CD4-positive, CD25-positive, alpha-beta regulatory T cell (primary cell): Measurements from ENCODE around the gene CCDC3. TPM values are rescaled to one million over a fixed set of nuclear protein-coding genes. Genes with fewer than 3 reads are reported as not detected.

Experiments
- ATAC-seq, 2 donors: fragments of 150-1000 bp; cut with Tn5 transposase; one replicate each; pipeline ENCODE4 v1.10.0; 2021; ENCODE audit warnings: low read depth in 2 of 2, moderate number of reproducible peaks in 2 of 2, moderate library complexity in 1 of 2
- DNase-seq, 3 donors: peaks; one replicate each; pipeline versions ENCODE4 v3.0.0 to v3.0.0-alpha.2; 2012 to 2022; ENCODE audit warnings: mixed read lengths in 1 of 3
- H3K27ac ChIP-seq: one replicate; pipeline ENCODE4 v1.7.0; 2013; ENCODE audit warnings: mild to moderate bottlenecking, low read length; ENCODE audit not compliant: insufficient read depth, poor library complexity, severe bottlenecking
- H3K27me3 ChIP-seq: one replicate; pipeline ENCODE4 v1.7.0; 2013; ENCODE audit warnings: low read length; ENCODE audit not compliant: control insufficient read depth, insufficient read depth
- H3K36me3 ChIP-seq: one replicate; pipeline ENCODE4 v1.7.0; 2013; ENCODE audit warnings: mild to moderate bottlenecking, low read length, moderate library complexity; ENCODE audit not compliant: control insufficient read depth, insufficient read depth
- H3K4me1 ChIP-seq: 2 replicates; pipeline ENCODE4 v1.7.0; 2013; ENCODE audit warnings: mild to moderate bottlenecking, low read length; ENCODE audit not compliant: insufficient read depth, control insufficient read depth, poor library complexity, severe bottlenecking
- H3K4me3 ChIP-seq: one replicate; pipeline ENCODE4 v1.7.0; 2013; ENCODE audit warnings: low read depth, mild to moderate bottlenecking, low read length, moderate library complexity
- H3K9me3 ChIP-seq, 2 experiments: 1 replicate in 1 of 2; 2 replicates in 1 of 2; pipeline ENCODE4 v1.7.0; 2013; ENCODE audit warnings: low read length in 2 of 2, mild to moderate bottlenecking in 1 of 2, moderate library complexity in 1 of 2; ENCODE audit not compliant: control insufficient read depth in 2 of 2
- H3K27ac Mint-ChIP-seq, 3 donors: one replicate each; pipeline ENCODE4 v1.8.0; 2020 to 2022; ENCODE audit warnings: mild to moderate bottlenecking in 3 of 3, mixed read lengths in 3 of 3, moderate library complexity in 2 of 3
- H3K27me3 Mint-ChIP-seq: one replicate; pipeline ENCODE4 v1.8.0; 2022; ENCODE audit warnings: mild to moderate bottlenecking, mixed read lengths
- H3K36me3 Mint-ChIP-seq: one replicate; pipeline ENCODE4 v1.8.0; 2020; ENCODE audit warnings: mixed read lengths
- H3K4me1 Mint-ChIP-seq, 4 donors: one replicate each; pipeline ENCODE4 v1.8.0; 2020 to 2022; ENCODE audit warnings: mixed read lengths in 4 of 4, mild to moderate bottlenecking in 1 of 4
- H3K4me3 Mint-ChIP-seq, 4 donors: one replicate each; pipeline ENCODE4 v1.8.0; 2020 to 2022; ENCODE audit warnings: mild to moderate bottlenecking in 4 of 4, mixed read lengths in 4 of 4, moderate library complexity in 3 of 4
- H3K9me3 Mint-ChIP-seq, 7 donors: one replicate each; pipeline ENCODE4 v1.8.0; 2020 to 2022; ENCODE audit warnings: mixed read lengths in 7 of 7, mild to moderate bottlenecking in 3 of 7, moderate library complexity in 2 of 7
- polyA plus RNA-seq, 4 donors: library from polyadenylated mRNA; unstranded; fragments of 300-500 nt; fragmentation: Illumina TruSeq; gene quantifications; one replicate each; pipeline ENCODE4 v1.2.3, GENCODE V29; 2021
- total RNA-seq: library from RNA; stranded (reverse); gene quantifications from one replicate; pipeline ENCODE4 v1.2.3, GENCODE V29; 2022

CCDC3 gene
- total and polyA plus RNA-seq, 5 donors from 2014 or later, result 0.15 TPM; not detected in 4

DNA sequence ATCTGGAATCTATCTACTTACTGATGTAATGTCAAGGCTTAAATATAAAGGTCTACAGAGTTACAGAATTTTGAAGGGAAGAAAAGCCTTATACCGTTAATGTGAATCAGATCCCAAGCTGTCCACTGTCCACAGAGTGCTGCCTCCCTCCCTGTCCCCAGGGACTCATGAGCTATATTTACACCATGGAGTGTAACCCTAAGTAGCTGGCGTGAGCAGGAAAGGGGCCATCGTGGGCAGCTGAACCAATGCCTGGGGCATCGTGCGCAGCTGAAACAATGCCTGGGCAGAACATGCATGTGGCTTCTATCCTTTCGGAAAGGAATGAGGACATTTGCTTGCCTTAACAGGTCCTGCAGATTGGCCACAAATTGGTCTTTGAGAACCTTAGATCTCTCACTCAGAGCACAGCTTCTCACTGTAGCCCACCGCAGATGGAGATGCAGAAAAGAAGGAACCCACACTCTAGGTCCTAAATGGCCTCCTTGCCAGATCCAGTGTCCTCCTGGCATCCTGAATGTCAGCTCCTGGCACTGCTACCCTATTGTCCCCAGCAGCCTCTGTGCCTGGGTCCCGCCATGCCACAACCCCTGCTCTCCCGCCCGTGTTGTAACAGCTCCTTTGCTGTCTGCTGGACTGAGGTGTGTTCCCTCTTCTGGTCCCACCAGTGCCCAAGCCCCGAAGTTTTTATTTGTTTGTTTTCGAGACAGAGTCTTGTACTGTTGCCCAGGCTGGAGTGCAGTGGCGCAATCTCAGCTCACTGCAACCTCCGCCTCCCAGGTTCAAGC, 30.3 kb downstream of the CCDC3 start:
- H3K36me3 Mint-ChIP-seq, result no peaks in the 10 kb centered on the region
- Histone ChIP-seq H3K4me3 (no peak overlapping the region), H3K27me3 (no peaks in the 10 kb centered on the region), H3K36me3 (no peaks in the 10 kb centered on the region), H3K27ac (no peak overlapping the region), H3K9me3 (peaks cover 10 to 19% of the 10 kb centered on the region in 2 experiments), H3K4me1 (no peaks in the 10 kb centered on the region)
- H3K4me1 Mint-ChIP-seq, result no peaks in the 10 kb centered on the region
- no peak for DNase-seq
- no peak overlapping the region for H3K27ac Mint-ChIP-seq
- H3K27me3 Mint-ChIP-seq, result peaks cover 4% of the 10 kb centered on the region
- H3K4me3 Mint-ChIP-seq, result no peak overlapping the region
- ATAC-seq, result no peak
- peaks cover 0 to 22% (median 3%) of the 10 kb centered on the region in 7 donors for H3K9me3 Mint-ChIP-seq

DNA sequence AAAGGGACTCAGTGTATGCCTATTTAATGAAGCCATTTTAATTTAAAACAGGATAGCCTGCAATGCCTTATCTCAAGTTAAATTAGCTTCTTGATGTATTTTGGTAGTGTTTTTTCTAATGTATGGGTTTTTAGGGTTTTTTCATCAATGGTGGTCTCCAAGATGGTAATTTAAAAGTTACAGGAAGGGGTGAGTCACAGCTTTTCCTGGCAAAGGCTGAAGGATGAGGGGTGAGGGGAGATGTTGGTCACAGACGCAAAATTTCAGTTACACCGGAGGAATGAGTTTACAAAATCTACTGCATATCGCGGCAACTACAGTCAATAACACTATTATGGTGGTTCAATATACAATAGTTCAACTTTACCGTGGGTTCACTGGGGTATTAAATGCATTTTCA, 31.6 kb downstream of the CCDC3 start:
- DNase-seq (no peak), ATAC-seq (no peak)
- no peak overlapping the region for H3K4me3 Mint-ChIP-seq

DNA sequence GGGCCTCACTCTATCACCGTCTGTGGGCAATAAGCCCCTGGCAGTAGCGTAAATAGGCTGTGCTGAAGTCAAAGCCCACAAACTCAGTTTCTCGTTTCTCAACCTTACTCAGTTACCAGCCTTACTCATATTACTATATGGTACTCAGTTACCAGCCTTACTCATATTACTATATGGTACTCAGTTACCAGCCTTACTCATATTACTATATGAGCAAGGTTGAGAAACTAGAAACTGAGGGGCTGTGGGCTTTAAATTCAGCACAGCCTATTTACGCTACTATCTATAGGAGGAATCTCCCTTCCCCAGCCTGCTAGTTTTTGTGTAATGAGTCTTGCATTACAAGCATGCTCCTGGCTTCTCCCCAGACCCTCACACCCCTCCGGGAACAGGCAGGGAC, 35.4 kb downstream of the CCDC3 start:
- DNase-seq, result no peak
- no peak for ATAC-seq
- Mint-ChIP-seq H3K27ac (no peak overlapping the region), H3K9me3 (peaks cover 0 to 22% (median 3%) of the 10 kb centered on the region in 7 donors), H3K27me3 (peaks cover 17% of the 10 kb centered on the region), H3K4me3 (no peak overlapping the region), H3K4me1 (no peaks in the 10 kb centered on the region), H3K36me3 (no peaks in the 10 kb centered on the region)
- Histone ChIP-seq H3K36me3 (no peaks in the 10 kb centered on the region), H3K4me3 (no peak overlapping the region), H3K27ac (no peak overlapping the region), H3K4me1 (no peaks in the 10 kb centered on the region), H3K27me3 (no peaks in the 10 kb centered on the region), H3K9me3 (peaks cover 11 to 19% of the 10 kb centered on the region in 2 experiments)

More for the DNA sequence above, 31.6 kb downstream of the CCDC3 start:
- no peaks in the 10 kb centered on the region for H3K27me3 ChIP-seq
- H3K27me3 Mint-ChIP-seq, result peaks cover 4% of the 10 kb centered on the region
- peaks cover 0 to 22% (median 3%) of the 10 kb centered on the region in 7 donors for H3K9me3 Mint-ChIP-seq
- no peaks in the 10 kb centered on the region for H3K36me3 ChIP-seq
- no peak overlapping the region for H3K27ac Mint-ChIP-seq
- H3K4me1 Mint-ChIP-seq, result no peaks in the 10 kb centered on the region
- no peaks in the 10 kb centered on the region for H3K36me3 Mint-ChIP-seq
- H3K27ac ChIP-seq, result no peak overlapping the region
- H3K4me3 ChIP-seq, result no peak overlapping the region
- H3K4me1 ChIP-seq, result no peaks in the 10 kb centered on the region
- H3K9me3 ChIP-seq, result peaks cover 11 to 19% of the 10 kb centered on the region in 2 experiments

DNA sequence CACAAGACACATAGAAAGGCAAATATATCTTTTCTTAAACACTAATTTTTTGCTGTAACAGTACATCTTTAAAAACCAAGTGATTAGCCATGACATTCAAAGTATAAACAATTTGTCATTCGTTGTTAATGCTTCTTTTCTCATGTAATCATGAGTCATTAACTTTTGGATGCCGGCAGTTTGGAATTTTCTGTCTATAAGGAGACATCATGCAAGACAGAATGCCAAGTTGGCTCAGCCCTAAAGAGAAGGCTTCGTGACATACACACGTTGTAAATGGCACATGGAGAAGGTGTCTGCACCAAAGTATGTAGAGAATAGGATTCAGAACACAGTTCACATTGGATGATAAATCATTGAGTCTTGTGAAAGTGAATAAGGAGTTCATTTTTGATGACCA, 35.9 kb downstream of the CCDC3 start:
- H3K4me1 ChIP-seq, result no peaks in the 10 kb centered on the region
- Mint-ChIP-seq H3K27ac (no peak overlapping the region), H3K27me3 (peaks cover 17% of the 10 kb centered on the region), H3K4me1 (no peaks in the 10 kb centered on the region), H3K36me3 (no peaks in the 10 kb centered on the region), H3K9me3 (peaks cover 0 to 22% (median 3%) of the 10 kb centered on the region in 7 donors), H3K4me3 (no peak overlapping the region)
- DNase-seq (no peak), ATAC-seq (no peak)
- H3K27me3 ChIP-seq, result no peaks in the 10 kb centered on the region
- no peak overlapping the region for H3K27ac ChIP-seq
- H3K9me3 ChIP-seq, result peaks cover 11 to 19% of the 10 kb centered on the region in 2 experiments
- no peaks in the 10 kb centered on the region for H3K36me3 ChIP-seq
- no peak overlapping the region for H3K4me3 ChIP-seq

DNA sequence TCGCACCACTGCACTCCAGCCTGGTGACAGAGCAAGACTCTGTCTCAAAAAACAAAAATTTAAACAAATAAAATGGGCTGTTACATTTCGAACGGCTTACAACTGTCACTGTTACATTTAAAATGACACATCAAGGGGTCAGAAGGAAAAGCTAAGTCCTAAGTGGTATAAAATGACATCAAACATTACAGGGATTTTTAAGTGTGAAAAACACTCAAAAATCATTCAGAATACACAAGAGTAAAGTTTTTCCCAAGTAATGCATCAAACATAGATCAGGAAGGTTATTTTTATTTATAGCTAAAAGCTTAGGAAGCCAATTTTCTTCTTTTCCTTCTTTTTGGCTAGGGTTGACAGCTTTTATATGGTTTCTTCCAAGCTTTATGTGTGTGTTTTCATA, 39.0 kb downstream of the CCDC3 start:
- peaks cover 16% of the 10 kb centered on the region for H3K27me3 Mint-ChIP-seq
- no peak overlapping the region for H3K4me3 Mint-ChIP-seq
- H3K36me3 Mint-ChIP-seq, result no peaks in the 10 kb centered on the region
- no peak for DNase-seq
- H3K27me3 ChIP-seq, result no peaks in the 10 kb centered on the region
- no peak overlapping the region for H3K27ac Mint-ChIP-seq
- H3K4me1 ChIP-seq, result no peaks in the 10 kb centered on the region
- H3K4me3 ChIP-seq, result no peak overlapping the region
- H3K9me3 ChIP-seq, result peaks cover 11 to 12% of the 10 kb centered on the region in 2 experiments
- peaks cover 0 to 14% (median 3%) of the 10 kb centered on the region in 7 donors for H3K9me3 Mint-ChIP-seq
- no peak for ATAC-seq
- no peaks in the 10 kb centered on the region for H3K4me1 Mint-ChIP-seq
- H3K36me3 ChIP-seq, result no peaks in the 10 kb centered on the region
- no peak overlapping the region for H3K27ac ChIP-seq

DNA sequence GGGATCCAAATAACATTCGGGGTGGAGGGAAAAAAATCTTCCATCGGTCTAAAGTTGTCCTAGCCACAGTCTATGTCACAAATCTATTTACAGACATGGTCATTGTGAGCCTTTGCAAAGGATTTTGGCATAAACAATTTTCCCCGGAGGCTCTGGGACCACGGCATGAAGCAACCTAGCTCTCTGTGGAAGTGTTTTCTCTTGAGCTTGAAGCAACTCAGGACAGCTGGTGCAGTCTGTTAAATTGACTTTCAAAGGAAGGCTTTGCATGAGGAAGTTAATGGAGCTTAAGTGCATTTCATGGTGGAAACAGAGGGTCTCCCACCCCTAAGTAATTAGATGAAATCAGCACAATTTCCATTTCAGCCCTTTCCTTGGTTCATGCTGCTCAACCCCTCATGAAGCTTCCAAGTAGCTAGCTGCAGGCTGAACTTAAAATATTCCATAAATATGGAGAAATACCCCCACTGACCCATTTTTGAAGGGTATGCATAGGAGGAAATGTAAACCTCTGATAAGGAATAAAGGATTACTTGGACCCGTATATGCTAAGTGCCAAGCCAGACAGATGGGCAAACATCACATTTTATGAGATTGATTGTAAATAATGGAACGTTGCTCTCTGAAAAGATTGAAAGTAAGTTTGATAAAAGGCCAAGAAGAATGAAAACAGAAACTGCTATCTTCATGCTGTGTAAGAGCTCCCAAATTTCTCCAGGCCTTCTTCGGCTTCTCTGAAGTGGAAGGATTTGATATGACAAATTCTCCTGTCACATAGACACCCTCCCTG, 39.9 kb downstream of the CCDC3 start:
- Mint-ChIP-seq H3K27ac (no peak overlapping the region), H3K4me1 (no peaks in the 10 kb centered on the region), H3K27me3 (peaks cover 16% of the 10 kb centered on the region), H3K4me3 (no peak overlapping the region), H3K9me3 (peaks cover 0 to 8% (median 1%) of the 10 kb centered on the region in 7 donors), H3K36me3 (no peaks in the 10 kb centered on the region)
- peaks cover 5% of the 10 kb centered on the region in 2 experiments for H3K9me3 ChIP-seq
- no peak for DNase-seq
- no peak overlapping the region for H3K4me3 ChIP-seq
- H3K4me1 ChIP-seq, result no peaks in the 10 kb centered on the region
- no peak overlapping the region for H3K27ac ChIP-seq
- no peak for ATAC-seq
- no peaks in the 10 kb centered on the region for H3K27me3 ChIP-seq
- H3K36me3 ChIP-seq, result no peaks in the 10 kb centered on the region

DNA sequence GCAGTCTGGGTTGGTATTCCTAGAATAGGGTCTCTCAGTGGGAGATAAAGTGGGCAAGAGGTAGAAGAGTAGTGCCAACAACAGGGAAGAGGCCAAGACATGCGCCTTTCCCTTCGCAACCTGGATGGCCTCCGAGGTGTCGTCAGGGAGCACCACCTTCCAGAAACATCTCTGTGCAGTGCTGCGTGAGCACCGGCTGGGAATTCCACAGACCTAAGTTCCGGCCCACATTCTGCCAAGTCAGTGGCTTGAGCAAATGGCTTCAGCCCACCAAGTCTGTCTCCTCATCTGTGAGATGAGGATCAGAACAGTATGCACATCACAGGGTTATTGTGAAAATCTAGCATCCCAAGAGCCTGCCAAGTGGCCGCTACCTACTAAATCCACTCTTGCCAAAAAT, 40.6 kb downstream of the CCDC3 start:
- no peaks in the 10 kb centered on the region for H3K27me3 ChIP-seq
- H3K36me3 ChIP-seq, result no peaks in the 10 kb centered on the region
- H3K9me3 Mint-ChIP-seq, result peaks cover 0 to 7% (median 1%) of the 10 kb centered on the region in 7 donors
- no peaks in the 10 kb centered on the region for H3K4me1 ChIP-seq
- no peaks in the 10 kb centered on the region for H3K36me3 Mint-ChIP-seq
- peaks cover 16% of the 10 kb centered on the region for H3K27me3 Mint-ChIP-seq
- H3K9me3 ChIP-seq, result peaks cover 0 to 2% of the 10 kb centered on the region in 2 experiments
- no peak overlapping the region for H3K4me3 Mint-ChIP-seq
- no peak overlapping the region for H3K27ac ChIP-seq
- H3K4me1 Mint-ChIP-seq, result no peaks in the 10 kb centered on the region
- no peak overlapping the region for H3K4me3 ChIP-seq
- no peak for DNase-seq
- ATAC-seq, result no peak
- no peak overlapping the region for H3K27ac Mint-ChIP-seq
